Measurements from ENCODE around the gene SHROOM3. TPM values are rescaled to one million over a fixed set of nuclear protein-coding genes. Genes with fewer than 3 reads are reported as not detected.

The SHROOM3 gene
- 0.91 and 1.1 TPM in 2 replicates for total RNA-seq
- 0.49 TPM for total RNA-seq (2013)
- polyA plus RNA-seq, result 0.16 and 1.5 TPM in 2 replicates
- polyA minus RNA-seq, result 0.14 and 2.7 TPM in 2 replicates

DNA sequence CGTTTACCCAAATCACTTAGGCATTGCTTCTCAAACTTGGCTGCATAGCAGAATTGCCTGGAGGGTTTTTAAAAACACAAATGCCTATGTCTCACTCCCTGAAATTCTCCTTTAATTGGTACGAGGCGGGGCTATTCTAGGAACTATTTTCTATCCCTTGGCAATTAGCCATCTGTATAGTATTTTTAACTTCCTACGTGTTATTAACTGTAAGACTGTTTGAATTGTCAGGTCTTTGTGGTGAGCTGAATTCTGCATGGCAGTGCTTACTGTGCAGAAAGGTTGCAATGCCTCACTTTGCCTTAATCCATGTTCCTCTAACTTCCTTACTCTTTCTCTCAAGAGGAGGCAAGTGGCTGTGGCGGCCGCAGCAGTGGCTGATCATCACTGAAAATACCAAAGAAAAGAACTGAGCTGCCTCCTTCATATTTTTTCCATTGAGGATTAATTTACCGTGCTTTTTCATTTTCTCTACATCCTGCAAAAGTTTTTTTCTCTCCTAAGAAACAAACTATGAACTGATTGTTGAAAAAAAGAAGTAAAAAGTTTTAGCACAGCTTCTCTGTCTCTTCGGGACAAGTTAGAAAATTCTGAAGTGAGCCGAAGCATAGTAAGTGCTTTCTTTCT lies at the start of gene SHROOM3:
Gene SHROOM3 (plus strand): TSS at position 329 of the 627 bp plus-strand sequence. CDS start 824 bp downstream, outside the sequence.
- no peak for TF ChIP-seq EZH2 (IDR thresholded peaks at IDR 0.05; ENCODE audit: borderline replicate concordance, insufficient read depth, low read depth, low read length, poor library complexity, severe bottlenecking)
- TF ChIP-seq, protein P1, sequence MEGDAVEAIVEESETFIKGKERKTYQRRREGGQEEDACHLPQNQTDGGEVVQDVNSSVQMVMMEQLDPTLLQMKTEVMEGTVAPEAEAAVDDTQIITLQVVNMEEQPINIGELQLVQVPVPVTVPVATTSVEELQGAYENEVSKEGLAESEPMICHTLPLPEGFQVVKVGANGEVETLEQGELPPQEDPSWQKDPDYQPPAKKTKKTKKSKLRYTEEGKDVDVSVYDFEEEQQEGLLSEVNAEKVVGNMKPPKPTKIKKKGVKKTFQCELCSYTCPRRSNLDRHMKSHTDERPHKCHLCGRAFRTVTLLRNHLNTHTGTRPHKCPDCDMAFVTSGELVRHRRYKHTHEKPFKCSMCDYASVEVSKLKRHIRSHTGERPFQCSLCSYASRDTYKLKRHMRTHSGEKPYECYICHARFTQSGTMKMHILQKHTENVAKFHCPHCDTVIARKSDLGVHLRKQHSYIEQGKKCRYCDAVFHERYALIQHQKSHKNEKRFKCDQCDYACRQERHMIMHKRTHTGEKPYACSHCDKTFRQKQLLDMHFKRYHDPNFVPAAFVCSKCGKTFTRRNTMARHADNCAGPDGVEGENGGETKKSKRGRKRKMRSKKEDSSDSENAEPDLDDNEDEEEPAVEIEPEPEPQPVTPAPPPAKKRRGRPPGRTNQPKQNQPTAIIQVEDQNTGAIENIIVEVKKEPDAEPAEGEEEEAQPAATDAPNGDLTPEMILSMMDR (IDR thresholded peaks at IDR 0.05), result no peak
- ChIA-PET CTCF (interaction anchor here (1.1 to 8.0 kb wide), 3 partner anchors 67 to 610 kb away, joined by 3 to 179 read pairs (median 5); no protein-coding TSS in a partner anchor), POLR2A (interaction anchor here (0.7 kb wide), 1 partner anchor 64 kb away, joined by 5 read pairs; no protein-coding TSS in a partner anchor)
- Histone ChIP-seq H4K20me1 (ENCODE audit: control insufficient read depth, insufficient read depth, low read length, poor library complexity, severe bottlenecking) (no peaks in the 10 kb centered on the region), H3K36me3 (replicated peaks in 1 of 2; ENCODE audit: control extremely low read depth in 1 of 2, control insufficient read depth in 1 of 2, extremely low read depth in 1 of 2, insufficient read depth in 2 of 2, low read length in 1 of 2) (no peaks in the 10 kb centered on the region), H3K79me2 (ENCODE audit: control insufficient read depth, insufficient read depth, low read length) (no peaks in the 10 kb centered on the region), H3K4me1 (ENCODE audit: control insufficient read depth in 2 of 2, insufficient read depth in 2 of 2, low read length in 2 of 2) (peaks cover 7 to 20% of the 10 kb centered on the region in 2 donors), H3K27ac (ENCODE audit: low read length in 2 of 2) (peak within 1 kb of the TSS in 1 of 2 donors; percentile 40), H3K9me3 (ENCODE audit: control extremely low read depth in 1 of 3, control insufficient read depth in 2 of 3, insufficient read depth in 1 of 3, low read length in 2 of 3) (peaks cover 0 to 1% (median 0%) of the 10 kb centered on the region in 3 donors), H3K27me3 (replicated peaks in 1 of 4; ENCODE audit: control extremely low read depth in 1 of 4, control insufficient read depth in 3 of 4, insufficient read depth in 4 of 4, low read length in 3 of 4) (peaks cover 0 to 6% (median 2%) of the 10 kb centered on the region in 4 experiments), H3K4me3 (ENCODE audit: control extremely low read depth in 1 of 5, extremely low read depth in 1 of 5, insufficient read depth in 1 of 5, low read depth in 2 of 5, low read length in 4 of 5) (peak within 1 kb of the TSS in 3 of 5 experiments; percentile 29 to 43 (median 40)), H2AFZ (ENCODE audit: insufficient read depth, low read depth, low read length, poor library complexity, severe bottlenecking) (peak within 1 kb of the TSS; percentile 45), H3K4me2 (replicated peaks; ENCODE audit: low read depth, low read length, poor library complexity, severe bottlenecking) (peak within 1 kb of the TSS; percentile 60), H3K9ac (ENCODE audit: low read length) (peak within 1 kb of the TSS; percentile 33)
- no peak within 1 kb of the TSS for H3K27ac Mint-ChIP-seq
- WGBS (ENCODE audit: insufficient coverage), result 33% methylated on average over 3 of the region's 9 CpGs
- peaks cover 22% of the 10 kb centered on the region for H3K27me3 Mint-ChIP-seq
- no peak for DNase-seq
- no peaks in the 10 kb centered on the region for H3K9me3 Mint-ChIP-seq (ENCODE audit: insufficient read depth)
- intact Hi-C loops (cut with micrococcal nuclease), result loop anchor here (5.0 to 10.0 kb wide), 2 partner anchors 607 to 1000 kb away; no protein-coding TSS in a partner anchor
- ATAC-seq (ENCODE audit: low read depth), result no peak
- H3K4me3 Mint-ChIP-seq, result peak within 1 kb of the TSS; percentile 51
- H3K4me1 Mint-ChIP-seq, result peaks cover 22% of the 10 kb centered on the region

DNA sequence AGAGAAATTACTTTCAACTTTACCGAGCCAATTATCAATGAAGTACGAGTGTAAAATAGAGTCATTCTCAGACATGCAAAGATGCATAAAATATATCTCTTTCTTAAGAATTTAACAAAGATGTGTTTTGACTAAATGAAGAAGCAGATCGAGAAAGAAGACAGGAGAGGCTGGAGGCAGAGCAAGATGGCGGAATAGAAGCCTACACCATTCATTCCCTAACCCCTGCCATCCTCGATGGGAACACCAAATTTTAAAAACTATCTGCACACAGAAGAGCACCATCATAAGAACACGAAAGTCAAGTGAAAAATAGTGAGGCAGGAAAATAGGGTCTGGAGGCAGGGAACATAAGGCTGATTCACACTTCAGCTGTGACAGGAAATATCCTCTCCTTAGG lies 49.1 kb upstream of the SHROOM3 start:
- CTCF ChIA-PET, result no interaction called here
- Histone ChIP-seq H3K27ac (ENCODE audit: low read length in 2 of 2) (no peak overlapping the region), H3K4me1 (ENCODE audit: control insufficient read depth in 2 of 2, insufficient read depth in 2 of 2, low read length in 2 of 2) (no peaks in the 10 kb centered on the region), H3K79me2 (ENCODE audit: control insufficient read depth, insufficient read depth, low read length) (no peaks in the 10 kb centered on the region), H3K4me3 (ENCODE audit: control extremely low read depth in 1 of 5, extremely low read depth in 1 of 5, insufficient read depth in 1 of 5, low read depth in 2 of 5, low read length in 4 of 5) (no peak overlapping the region), H3K9ac (ENCODE audit: low read length) (no peak overlapping the region), H3K27me3 (replicated peaks in 1 of 4; ENCODE audit: control extremely low read depth in 1 of 4, control insufficient read depth in 3 of 4, insufficient read depth in 4 of 4, low read length in 3 of 4) (peaks cover 0 to 8% (median 2%) of the 10 kb centered on the region in 4 experiments), H2AFZ (ENCODE audit: insufficient read depth, low read depth, low read length, poor library complexity, severe bottlenecking) (no peak overlapping the region), H3K9me3 (ENCODE audit: control extremely low read depth in 1 of 3, control insufficient read depth in 2 of 3, insufficient read depth in 1 of 3, low read length in 2 of 3) (peaks cover 3 to 14% (median 6%) of the 10 kb centered on the region in 3 donors), H3K36me3 (replicated peaks in 1 of 2; ENCODE audit: control extremely low read depth in 1 of 2, control insufficient read depth in 1 of 2, extremely low read depth in 1 of 2, insufficient read depth in 2 of 2, low read length in 1 of 2) (no peaks in the 10 kb centered on the region), H4K20me1 (ENCODE audit: control insufficient read depth, insufficient read depth, low read length, poor library complexity, severe bottlenecking) (no peaks in the 10 kb centered on the region), H3K4me2 (replicated peaks; ENCODE audit: low read depth, low read length, poor library complexity, severe bottlenecking) (no peak overlapping the region)
- ATAC-seq (ENCODE audit: low read depth) (no peak), DNase-seq (no peak)
- POLR2A ChIA-PET, result no interaction called here
- Mint-ChIP-seq H3K27ac (no peak overlapping the region), H3K4me3 (no peak overlapping the region), H3K9me3 (ENCODE audit: insufficient read depth) (peaks cover 4% of the 10 kb centered on the region), H3K27me3 (peaks cover 32% of the 10 kb centered on the region), H3K4me1 (no peaks in the 10 kb centered on the region)
- TF ChIP-seq, protein P1 (IDR thresholded peaks at IDR 0.05), result no peak
- TF ChIP-seq EZH2 (IDR thresholded peaks at IDR 0.05; ENCODE audit: borderline replicate concordance, insufficient read depth, low read depth, low read length, poor library complexity, severe bottlenecking), result no peak
- no CpG with 5 or more reads among the region's 6 CpGs for WGBS (ENCODE audit: insufficient coverage)
- intact Hi-C loops (cut with micrococcal nuclease), result no loop called here
